K562 (cell line): ENCODE measurements around the gene CARMIL3. TPM values are rescaled to one million over a fixed set of nuclear protein-coding genes. Genes with fewer than 3 reads are reported as not detected.

Source experiments
- ETS2 ChIP-seq: IDR thresholded peaks from 2 replicates; pipeline ENCODE4 v1.6.1; 2016; ENCODE audit warnings: borderline replicate concordance, missing genetic modification characterization, mild to moderate bottlenecking, moderate library complexity, missing compliant biosample characterization; ENCODE audit not compliant: poor library complexity, severe bottlenecking
- SIX5 ChIP-seq, 2 experiments: IDR thresholded peaks; 2 replicates each; pipeline ENCODE4 v1.6.1; 2011; ENCODE audit warnings: low read length in 2 of 2, borderline replicate concordance in 1 of 2, low read depth in 1 of 2, mild to moderate bottlenecking in 1 of 2, moderate library complexity in 1 of 2; ENCODE audit not compliant: insufficient read depth in 1 of 2
- SMARCA4 ChIP-seq: fragments of 450-650 bp; IDR thresholded peaks from 2 replicates; pipeline ENCODE4 v1.6.1; 2016
- polyA plus RNA-seq, 8 experiments: library from polyadenylated mRNA; depleted of rRNA in 4 of 8; stranded (reverse) in 5 of 8; unstranded in 3 of 8; fragments of >200 nt; fragmentation: Nextera tagmentation in 2 of 8; fragmentation: Illumina TruSeq in 1 of 8; extraction: Ambion mirVana in 2 of 8; extraction: Trizol in 1 of 8; gene quantifications; 2 replicates each; pipeline versions ENCODE4 v1.2.1 to v1.2.3, GENCODE V29; 2011 to 2014; ENCODE audit warnings: inconsistent platforms in 1 of 8, missing spikeins in 1 of 8
- total RNA-seq, 7 experiments: library from RNA; depleted of rRNA in 6 of 7; stranded (reverse); fragments of >200 nt in 6 of 7; fragmentation: Illumina TruSeq in 2 of 7; extraction: Trizol in 2 of 7; gene quantifications; 2 replicates each; pipeline versions ENCODE4 v1.2.1 to v1.2.3, GENCODE V29; 2011 to 2021; ENCODE audit warnings: low replicate concordance in 1 of 7
- TF ChIP-seq, protein P1 (sequence below), 2 experiments: fragments of 450-650 bp in 1 of 2; sonication (generic) in 1 of 2; formaldehyde crosslinking in 1 of 2; IDR thresholded peaks in 1 of 2; conservative IDR thresholded peaks in 1 of 2; 2 replicates each; pipeline versions ENCODE4 v1.6.1 to v1.8.1; 2016 to 2023; ENCODE audit warnings: mild to moderate bottlenecking in 2 of 2, moderate library complexity in 2 of 2, inconsistent platforms in 1 of 2, missing genetic modification reagents in 1 of 2
- TF ChIP-seq, protein P2 (sequence below): fragments of 250-450 bp; sonication (Bioruptor Pico); IDR thresholded peaks from 2 replicates; pipeline ENCODE4 v1.9.0; 2021; ENCODE audit warnings: mild to moderate bottlenecking
- TF ChIP-seq, protein P3 (sequence below), 2 experiments: fragments of 450-650 bp; IDR thresholded peaks; 2 replicates each; pipeline ENCODE4 v1.6.1; 2016; ENCODE audit warnings: mild to moderate bottlenecking in 2 of 2, borderline replicate concordance in 1 of 2, low read depth in 1 of 2, moderate library complexity in 1 of 2
- TF ChIP-seq, protein P4 (sequence below): sonication (generic); formaldehyde crosslinking; IDR thresholded peaks from 2 replicates; pipeline ENCODE4 v1.5.0; 2020; ENCODE audit warnings: missing genetic modification reagents
- TF ChIP-seq, protein P5 (sequence below), 2 experiments: IDR thresholded peaks; 2 replicates each; pipeline ENCODE4 v1.6.1; 2012; ENCODE audit warnings: improper control_type of control experiment in 2 of 2, low read depth in 2 of 2, low read length in 2 of 2, borderline replicate concordance in 1 of 2
- TF ChIP-seq, protein P6 (sequence below): fragments of 450-650 bp; IDR thresholded peaks from 2 replicates; pipeline ENCODE4 v1.6.1; 2016

Gene CARMIL3
- total and polyA plus RNA-seq, 9 of the 15 experiments (the other 6 are each of a cell fraction or from before 2014, with no cell fraction given): 0.01 to 0.11 (median 0.05) TPM; not detected in 5

DNA sequence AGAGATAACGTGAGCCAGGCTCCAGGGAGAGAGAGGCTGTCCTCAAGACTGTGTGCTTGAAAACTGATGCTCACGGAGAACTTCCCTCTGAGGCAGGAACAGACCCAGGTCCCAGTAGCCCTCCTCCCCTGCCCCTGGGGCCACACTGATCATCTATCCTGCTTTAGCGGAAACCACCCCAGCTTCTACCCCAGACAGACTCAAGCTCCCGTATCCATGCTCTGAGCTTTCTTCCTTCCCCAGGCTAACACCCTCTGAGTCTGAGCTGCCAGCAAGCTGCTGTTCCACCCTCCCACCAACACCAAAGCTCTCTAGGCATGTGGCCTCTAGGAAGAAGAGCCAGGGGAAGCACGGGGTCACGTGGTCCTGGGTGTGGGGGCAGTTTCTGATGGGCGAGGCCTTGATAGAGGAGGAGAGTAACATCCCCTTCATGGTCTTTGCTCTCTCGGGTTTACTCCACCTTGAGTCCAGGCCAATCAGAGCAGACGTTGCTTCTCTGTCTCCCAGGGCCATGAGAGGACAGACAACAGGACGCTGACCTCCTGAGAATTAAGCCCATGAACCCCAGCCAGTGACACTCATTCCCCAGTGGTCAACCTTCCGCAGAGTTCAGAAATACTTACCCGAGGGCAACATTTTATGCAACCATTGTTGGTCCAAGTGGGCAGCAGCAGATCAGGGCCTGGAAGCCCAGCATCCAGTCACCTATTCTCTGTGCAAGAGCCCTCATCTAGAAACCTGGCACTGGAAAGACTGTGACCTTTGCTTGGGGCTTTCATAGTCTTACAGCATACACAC is 43.7 kb downstream of the CARMIL3 start (continued):
- TF ChIP-seq, protein P1, sequence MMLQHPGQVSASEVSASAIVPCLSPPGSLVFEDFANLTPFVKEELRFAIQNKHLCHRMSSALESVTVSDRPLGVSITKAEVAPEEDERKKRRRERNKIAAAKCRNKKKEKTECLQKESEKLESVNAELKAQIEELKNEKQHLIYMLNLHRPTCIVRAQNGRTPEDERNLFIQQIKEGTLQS (IDR thresholded peaks at IDR 0.05): no peak
- TF ChIP-seq, protein P1 (CRISPR knock-in tag; conservative IDR thresholded peaks at IDR 0.05): no peak
- TF ChIP-seq, protein P2, sequence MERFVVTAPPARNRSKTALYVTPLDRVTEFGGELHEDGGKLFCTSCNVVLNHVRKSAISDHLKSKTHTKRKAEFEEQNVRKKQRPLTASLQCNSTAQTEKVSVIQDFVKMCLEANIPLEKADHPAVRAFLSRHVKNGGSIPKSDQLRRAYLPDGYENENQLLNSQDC (CRISPR knock-in tag): no peak
- TF ChIP-seq, protein P3, sequence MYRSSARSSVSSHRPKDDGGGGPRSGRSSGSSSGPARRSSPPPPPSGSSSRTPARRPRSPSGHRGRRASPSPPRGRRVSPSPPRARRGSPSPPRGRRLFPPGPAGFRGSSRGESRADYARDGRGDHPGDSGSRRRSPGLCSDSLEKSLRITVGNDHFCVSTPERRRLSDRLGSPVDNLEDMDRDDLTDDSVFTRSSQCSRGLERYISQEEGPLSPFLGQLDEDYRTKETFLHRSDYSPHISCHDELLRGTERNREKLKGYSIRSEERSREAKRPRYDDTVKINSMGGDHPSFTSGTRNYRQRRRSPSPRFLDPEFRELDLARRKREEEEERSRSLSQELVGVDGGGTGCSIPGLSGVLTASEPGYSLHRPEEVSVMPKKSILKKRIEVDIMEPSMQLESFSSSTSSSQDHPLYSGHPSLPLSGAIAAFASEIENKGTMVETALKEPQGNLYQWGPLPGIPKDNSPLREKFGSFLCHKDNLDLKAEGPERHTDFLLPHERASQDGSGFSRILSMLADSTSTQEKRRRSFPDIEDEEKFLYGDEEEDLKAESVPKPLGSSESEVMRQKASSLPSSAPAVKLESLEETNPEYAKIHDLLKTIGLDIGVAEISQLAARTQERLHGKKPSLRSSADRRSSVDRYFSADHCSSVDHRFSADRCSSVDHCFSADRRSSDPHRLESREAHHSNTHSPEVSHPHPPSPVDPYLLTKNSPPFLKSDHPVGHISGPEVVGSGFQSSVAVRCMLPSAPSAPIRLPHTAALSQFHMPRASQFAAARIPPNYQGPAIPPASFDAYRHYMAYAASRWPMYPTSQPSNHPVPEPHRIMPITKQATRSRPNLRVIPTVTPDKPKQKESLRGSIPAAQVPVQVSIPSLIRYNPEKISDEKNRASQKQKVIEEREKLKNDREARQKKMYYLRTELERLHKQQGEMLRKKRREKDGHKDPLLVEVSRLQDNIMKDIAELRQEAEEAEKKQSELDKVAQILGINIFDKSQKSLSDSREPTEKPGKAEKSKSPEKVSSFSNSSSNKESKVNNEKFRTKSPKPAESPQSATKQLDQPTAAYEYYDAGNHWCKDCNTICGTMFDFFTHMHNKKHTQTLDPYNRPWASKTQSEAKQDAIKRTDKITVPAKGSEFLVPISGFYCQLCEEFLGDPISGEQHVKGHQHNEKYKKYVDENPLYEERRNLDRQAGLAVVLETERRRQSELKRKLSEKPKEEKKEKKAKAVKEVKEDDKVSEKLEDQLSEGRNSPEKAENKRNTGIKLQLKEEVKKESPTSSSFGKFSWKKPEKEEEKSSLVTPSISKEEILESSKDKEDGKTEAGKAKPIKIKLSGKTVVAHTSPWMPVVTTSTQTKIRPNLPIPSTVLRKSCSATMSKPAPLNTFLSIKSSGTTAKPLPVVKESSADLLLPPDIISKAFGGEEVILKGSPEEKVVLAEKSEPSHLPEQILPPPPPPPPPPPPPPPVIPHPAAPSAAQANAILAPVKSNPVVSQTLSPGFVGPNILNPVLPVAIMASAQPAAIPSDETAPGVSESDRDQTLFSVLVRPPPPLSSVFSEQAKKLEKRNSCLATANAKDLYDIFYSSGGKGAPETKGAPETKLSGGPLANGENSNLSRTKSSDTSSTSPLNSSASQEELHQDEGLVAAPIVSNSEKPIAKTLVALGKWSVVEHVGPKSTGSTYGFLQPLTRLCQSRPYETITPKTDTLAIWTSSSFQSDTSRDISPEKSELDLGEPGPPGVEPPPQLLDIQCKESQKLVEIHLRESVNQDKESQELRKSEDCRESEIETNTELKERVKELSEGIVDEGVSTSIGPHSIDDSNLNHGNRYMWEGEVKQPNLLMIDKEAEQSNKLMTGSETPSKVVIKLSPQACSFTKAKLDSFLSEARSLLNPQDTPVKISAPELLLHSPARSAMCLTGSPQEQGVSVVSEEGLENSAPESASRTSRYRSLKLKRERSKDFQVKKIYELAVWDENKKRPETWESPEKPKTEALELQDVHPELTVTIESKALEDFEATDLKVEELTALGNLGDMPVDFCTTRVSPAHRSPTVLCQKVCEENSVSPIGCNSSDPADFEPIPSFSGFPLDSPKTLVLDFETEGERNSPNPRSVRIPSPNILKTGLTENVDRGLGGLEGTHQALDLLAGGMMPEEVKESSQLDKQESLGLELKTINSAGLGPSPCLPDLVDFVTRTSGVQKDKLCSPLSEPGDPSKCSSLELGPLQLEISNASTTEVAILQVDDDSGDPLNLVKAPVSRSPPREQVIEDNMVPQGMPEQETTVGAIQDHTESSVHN (IDR thresholded peaks at IDR 0.05; ENCODE audit: borderline replicate concordance in 1 of 2, low read depth in 1 of 2): no peak
- TF ChIP-seq SIX5 (IDR thresholded peaks at IDR 0.05; ENCODE audit: borderline replicate concordance in 1 of 2, insufficient read depth in 1 of 2, low read depth in 1 of 2, low read length in 2 of 2): no peak
- no peak for TF ChIP-seq SMARCA4
- TF ChIP-seq, protein P4, sequence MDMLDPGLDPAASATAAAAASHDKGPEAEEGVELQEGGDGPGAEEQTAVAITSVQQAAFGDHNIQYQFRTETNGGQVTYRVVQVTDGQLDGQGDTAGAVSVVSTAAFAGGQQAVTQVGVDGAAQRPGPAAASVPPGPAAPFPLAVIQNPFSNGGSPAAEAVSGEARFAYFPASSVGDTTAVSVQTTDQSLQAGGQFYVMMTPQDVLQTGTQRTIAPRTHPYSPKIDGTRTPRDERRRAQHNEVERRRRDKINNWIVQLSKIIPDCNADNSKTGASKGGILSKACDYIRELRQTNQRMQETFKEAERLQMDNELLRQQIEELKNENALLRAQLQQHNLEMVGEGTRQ (CRISPR knock-in tag): peak; percentile 91
- TF ChIP-seq ETS2 (tag): no peak
- TF ChIP-seq, protein P5, sequence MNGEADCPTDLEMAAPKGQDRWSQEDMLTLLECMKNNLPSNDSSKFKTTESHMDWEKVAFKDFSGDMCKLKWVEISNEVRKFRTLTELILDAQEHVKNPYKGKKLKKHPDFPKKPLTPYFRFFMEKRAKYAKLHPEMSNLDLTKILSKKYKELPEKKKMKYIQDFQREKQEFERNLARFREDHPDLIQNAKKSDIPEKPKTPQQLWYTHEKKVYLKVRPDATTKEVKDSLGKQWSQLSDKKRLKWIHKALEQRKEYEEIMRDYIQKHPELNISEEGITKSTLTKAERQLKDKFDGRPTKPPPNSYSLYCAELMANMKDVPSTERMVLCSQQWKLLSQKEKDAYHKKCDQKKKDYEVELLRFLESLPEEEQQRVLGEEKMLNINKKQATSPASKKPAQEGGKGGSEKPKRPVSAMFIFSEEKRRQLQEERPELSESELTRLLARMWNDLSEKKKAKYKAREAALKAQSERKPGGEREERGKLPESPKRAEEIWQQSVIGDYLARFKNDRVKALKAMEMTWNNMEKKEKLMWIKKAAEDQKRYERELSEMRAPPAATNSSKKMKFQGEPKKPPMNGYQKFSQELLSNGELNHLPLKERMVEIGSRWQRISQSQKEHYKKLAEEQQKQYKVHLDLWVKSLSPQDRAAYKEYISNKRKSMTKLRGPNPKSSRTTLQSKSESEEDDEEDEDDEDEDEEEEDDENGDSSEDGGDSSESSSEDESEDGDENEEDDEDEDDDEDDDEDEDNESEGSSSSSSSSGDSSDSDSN (IDR thresholded peaks at IDR 0.05; ENCODE audit: borderline replicate concordance in 1 of 2, low read depth in 2 of 2, low read length in 2 of 2): no peak
- TF ChIP-seq, protein P6, sequence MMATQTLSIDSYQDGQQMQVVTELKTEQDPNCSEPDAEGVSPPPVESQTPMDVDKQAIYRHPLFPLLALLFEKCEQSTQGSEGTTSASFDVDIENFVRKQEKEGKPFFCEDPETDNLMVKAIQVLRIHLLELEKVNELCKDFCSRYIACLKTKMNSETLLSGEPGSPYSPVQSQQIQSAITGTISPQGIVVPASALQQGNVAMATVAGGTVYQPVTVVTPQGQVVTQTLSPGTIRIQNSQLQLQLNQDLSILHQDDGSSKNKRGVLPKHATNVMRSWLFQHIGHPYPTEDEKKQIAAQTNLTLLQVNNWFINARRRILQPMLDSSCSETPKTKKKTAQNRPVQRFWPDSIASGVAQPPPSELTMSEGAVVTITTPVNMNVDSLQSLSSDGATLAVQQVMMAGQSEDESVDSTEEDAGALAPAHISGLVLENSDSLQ: peak; percentile 20; the same call in 1 of the 2 replicates
